CD4-positive, alpha-beta T cell (primary cell): ENCODE measurements around the gene CFAP20DC. TPM values are rescaled to one million over a fixed set of nuclear protein-coding genes. Genes with fewer than 3 reads are reported as not detected.

Experiments used
- ATAC-seq: fragments of 200-7000 bp; cut with Tn5 transposase; one replicate; pipeline ENCODE4 v1.10.0; 2022; ENCODE audit warnings: mild to moderate bottlenecking; ENCODE audit not compliant: poor library complexity
- CTCF ChIA-PET: fragments of 350-600 bp; sonication (Branson Sonifier 250); formaldehyde crosslinking; loops from one replicate; lab custom pipeline; 2021; ENCODE audit warnings: antibody characterized with exemption, inconsistent platforms; lab: Charles Lee
- POLR2A ChIA-PET: fragments of 350-600 bp; sonication (Branson Sonifier 250); formaldehyde crosslinking; loops from one replicate; lab custom pipeline; 2021; ENCODE audit warnings: antibody characterized with exemption, inconsistent platforms; lab: Charles Lee
- DNase-seq, 14 experiments: peaks; one replicate each; pipeline ENCODE4 v3.0.0-alpha.2; 2013 to 2020; ENCODE audit warnings: mixed read lengths in 2 of 14
- H3K27ac ChIP-seq, 2 donors: one replicate each; pipeline versions ENCODE4 v1.5.1 to v1.7.0; 2013; ENCODE audit warnings: low read length in 2 of 2, low read depth in 1 of 2, mild to moderate bottlenecking in 1 of 2
- H3K27me3 ChIP-seq, 2 experiments: 1 replicate in 1 of 2; 2 replicates in 1 of 2; pipeline versions ENCODE4 v1.6.1 to v1.7.0; 2013; ENCODE audit warnings: low read length in 2 of 2, control low read depth in 1 of 2, mild to moderate bottlenecking in 1 of 2, moderate library complexity in 1 of 2; ENCODE audit not compliant: insufficient read depth in 2 of 2, control insufficient read depth in 1 of 2
- H3K36me3 ChIP-seq: one replicate; pipeline ENCODE4 v1.6.1; 2013; ENCODE audit warnings: low read length, control low read depth; ENCODE audit not compliant: insufficient read depth
- H3K4me1 ChIP-seq: one replicate; pipeline ENCODE4 v1.6.1; 2013; ENCODE audit warnings: low read length, control low read depth; ENCODE audit not compliant: insufficient read depth
- H3K4me3 ChIP-seq: one replicate; pipeline ENCODE4 v1.5.1; 2013; ENCODE audit warnings: mild to moderate bottlenecking, low read length, moderate library complexity
- H3K9me3 ChIP-seq, 2 experiments: 1 replicate in 1 of 2; 2 replicates in 1 of 2; pipeline versions ENCODE4 v1.6.1 to v1.7.0; 2013; ENCODE audit warnings: low read length in 2 of 2, mild to moderate bottlenecking in 2 of 2, control low read depth in 1 of 2, moderate library complexity in 1 of 2; ENCODE audit not compliant: control insufficient read depth in 1 of 2, insufficient read depth in 1 of 2
- H3K27ac Mint-ChIP-seq: one replicate; pipeline ENCODE4 v1.8.0; 2020; ENCODE audit warnings: mixed read lengths
- H3K27me3 Mint-ChIP-seq: one replicate; pipeline ENCODE4 v1.8.0; 2021; ENCODE audit warnings: mixed read lengths
- H3K36me3 Mint-ChIP-seq: one replicate; pipeline ENCODE4 v1.8.0; 2021; ENCODE audit warnings: low read depth, mixed read lengths
- H3K4me1 Mint-ChIP-seq: one replicate; pipeline ENCODE4 v1.8.0; 2021; ENCODE audit warnings: low read depth, mixed read lengths
- H3K4me3 Mint-ChIP-seq: one replicate; pipeline ENCODE4 v1.8.0; 2020; ENCODE audit warnings: mild to moderate bottlenecking, mixed read lengths
- H3K9me3 Mint-ChIP-seq: one replicate; pipeline ENCODE4 v1.8.0; 2020; ENCODE audit warnings: mixed read lengths
- CTCF ChIP-seq: fragments of 200-600 bp; IDR thresholded peaks from one replicate; pipeline ENCODE4 v1.8.0; 2022; ENCODE audit warnings: antibody characterized with exemption, mild to moderate bottlenecking
- intact Hi-C, 2 experiments: fragments of 100-400 bp; cut with DNase I in 1 of 2; cut with micrococcal nuclease in 1 of 2; formaldehyde crosslinking; loops; one replicate each; pipeline versions ENCODE4 v1.15.1 to v1.9.0; 2023 to 2025; cut with DNase I, micrococcal nuclease
- total RNA-seq, 174 experiments: library from RNA in 2 of 174; stranded (reverse) in 2 of 174; gene quantifications; one replicate each; pipeline ENCODE4 v1.2.3 and lab custom pipeline; 2021 to 2026

Gene CFAP20DC
- total RNA-seq, 2 experiments from 2014 or later, result 0.11 to 0.20 TPM

DNA sequence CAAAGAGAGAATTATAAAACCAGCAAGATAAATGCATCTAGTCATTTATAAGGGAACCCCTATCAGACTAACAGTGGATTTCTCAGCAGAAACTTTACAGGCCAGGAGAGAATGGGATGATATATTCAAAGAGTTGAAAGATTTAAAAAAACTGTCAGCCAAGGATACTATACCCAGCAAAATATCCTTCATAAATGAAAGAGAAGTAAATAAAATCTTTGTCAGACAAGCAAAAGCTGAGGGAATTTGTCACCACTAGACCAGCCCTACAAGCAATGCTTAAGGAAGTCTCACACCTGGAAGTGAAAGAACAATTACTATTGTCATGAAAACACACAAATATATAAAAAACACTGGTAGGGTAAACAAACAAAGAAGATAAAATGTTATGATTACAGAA, 269.9 kb downstream of the CFAP20DC start:
- ATAC-seq (no peak), DNase-seq (no peak)
- Mint-ChIP-seq H3K9me3 (peaks cover 13% of the 10 kb centered on the region), H3K36me3 (no peaks in the 10 kb centered on the region), H3K27me3 (no peaks in the 10 kb centered on the region), H3K4me3 (no peak overlapping the region), H3K4me1 (no peaks in the 10 kb centered on the region), H3K27ac (no peak overlapping the region)
- no peaks in the 10 kb centered on the region for H3K36me3 ChIP-seq
- POLR2A ChIA-PET, result no interaction called here
- H3K27me3 ChIP-seq, result no peaks in the 10 kb centered on the region
- no peak overlapping the region for H3K4me3 ChIP-seq
- intact Hi-C loops, result no loop called here
- no peak overlapping the region for H3K27ac ChIP-seq
- CTCF ChIA-PET, result no interaction called here
- TF ChIP-seq CTCF, result no peak
- peaks cover 13 to 21% of the 10 kb centered on the region in 2 experiments for H3K9me3 ChIP-seq
- H3K4me1 ChIP-seq, result no peaks in the 10 kb centered on the region

GRCh38 chr3:58776231-58776630, 273.6 kb downstream of the CFAP20DC start:
- DNase-seq (no peak), ATAC-seq (no peak)
- H3K36me3 Mint-ChIP-seq, result no peaks in the 10 kb centered on the region
- Histone ChIP-seq H3K4me3 (no peak overlapping the region), H3K36me3 (no peaks in the 10 kb centered on the region), H3K27ac (no peak overlapping the region), H3K4me1 (no peaks in the 10 kb centered on the region), H3K9me3 (peaks cover 13 to 21% of the 10 kb centered on the region in 2 experiments), H3K27me3 (no peaks in the 10 kb centered on the region)
- POLR2A ChIA-PET, result no interaction called here
- H3K9me3 Mint-ChIP-seq, result peaks cover 14% of the 10 kb centered on the region
- no peaks in the 10 kb centered on the region for H3K27me3 Mint-ChIP-seq
- H3K4me3 Mint-ChIP-seq, result no peak overlapping the region
- no peak for TF ChIP-seq CTCF
- intact Hi-C loops, result no loop called here
- CTCF ChIA-PET, result no interaction called here
- H3K27ac Mint-ChIP-seq, result no peak overlapping the region
- H3K4me1 Mint-ChIP-seq, result no peaks in the 10 kb centered on the region

- Histone ChIP-seq H3K27ac (no peak overlapping the region), H3K36me3 (no peaks in the 10 kb centered on the region), H3K4me3 (no peak overlapping the region), H3K4me1 (no peaks in the 10 kb centered on the region), H3K9me3 (peaks cover 0 to 3% of the 10 kb centered on the region in 2 experiments), H3K27me3 (no peaks in the 10 kb centered on the region)
- no peak for ATAC-seq
- DNase-seq, result no peak
- H3K27me3 Mint-ChIP-seq, result peaks cover 9% of the 10 kb centered on the region
- POLR2A ChIA-PET, result no interaction called here
- no peak overlapping the region for H3K27ac Mint-ChIP-seq
- H3K9me3 Mint-ChIP-seq, result peaks cover 3% of the 10 kb centered on the region
- H3K4me3 Mint-ChIP-seq, result no peak overlapping the region
- intact Hi-C loops, result no loop called here
- H3K4me1 Mint-ChIP-seq, result no peaks in the 10 kb centered on the region
- CTCF ChIA-PET, result no interaction called here
- no peaks in the 10 kb centered on the region for H3K36me3 Mint-ChIP-seq
- TF ChIP-seq CTCF, result no peak
Measured at GRCh38 chr3:58772462-58772861, 277.4 kb downstream of the CFAP20DC start.
